IMR-90 (cell line): Measurements from ENCODE around the gene CACNA1D. TPM values are rescaled to one million over a fixed set of nuclear protein-coding genes. Genes with fewer than 3 reads are reported as not detected.

Experiments
- ATAC-seq: fragments of 200-7000 bp; cut with Tn5 transposase; 2 replicates; pipeline ENCODE4 v1.9.1; 2020; ENCODE audit warnings: low read depth, mild to moderate bottlenecking, moderate library complexity
- BruUV-seq: library from RNA; stranded (reverse); fragments of 400-500 nt; replicated peaks from 2 replicates; lab custom pipeline; 2021; lab: Mats Ljungman, UMichigan
- CTCF ChIA-PET: fragments of 300-600 bp; formaldehyde crosslinking; extraction: SDS; loops from one replicate; lab custom pipeline; 2021; ENCODE audit warnings: antibody characterized with exemption; lab: Yijun Ruan, JAX
- POLR2A ChIA-PET: fragments of 300-600 bp; sonication (Branson Sonifier 250); formaldehyde crosslinking; loops from one replicate; lab custom pipeline; 2022; ENCODE audit warnings: antibody characterized with exemption; ENCODE audit not compliant: unreplicated experiment; lab: Charles Lee
- DNase-seq: peaks from one replicate; pipeline ENCODE4 v3.0.0; 2013
- H2AFZ ChIP-seq: replicated peaks from 2 replicates; pipeline ENCODE3; 2013; ENCODE audit warnings: low read length, mild to moderate bottlenecking; ENCODE audit not compliant: poor library complexity
- H2AK5ac ChIP-seq: 2 replicates; pipeline ENCODE4 v1.6.1; 2013; ENCODE audit warnings: low read depth, low read length, inconsistent platforms
- H2AK9ac ChIP-seq: replicated peaks from 2 replicates; pipeline ENCODE3; 2013; ENCODE audit warnings: mild to moderate bottlenecking, low read depth, low read length, moderate library complexity; ENCODE audit not compliant: poor library complexity
- H2BK120ac ChIP-seq: 2 replicates; pipeline ENCODE4 v1.6.1; 2013; ENCODE audit warnings: low read depth, low read length, inconsistent platforms
- H2BK15ac ChIP-seq: 3 replicates; pipeline ENCODE4 v1.6.1; 2013; ENCODE audit warnings: low read depth, low read length, inconsistent platforms
- H2BK20ac ChIP-seq: 2 replicates; pipeline ENCODE4 v1.6.1; 2013; ENCODE audit warnings: low read depth, mild to moderate bottlenecking, inconsistent platforms, low read length, moderate library complexity
- H2BK5ac ChIP-seq: 2 replicates; pipeline ENCODE4 v1.6.1; 2013; ENCODE audit warnings: mild to moderate bottlenecking, low read depth, low read length, inconsistent platforms; ENCODE audit not compliant: poor library complexity, severe bottlenecking
- H3K14ac ChIP-seq: replicated peaks from 2 replicates; pipeline ENCODE4 v1.6.1; 2013; ENCODE audit warnings: low read depth, low read length, inconsistent platforms
- H3K18ac ChIP-seq: 2 replicates; pipeline ENCODE4 v1.6.1; 2013; ENCODE audit warnings: low read depth, low read length, control low read depth
- H3K23ac ChIP-seq: 2 replicates; pipeline ENCODE4 v1.6.1; 2013; ENCODE audit warnings: low read depth, low read length, inconsistent platforms
- H3K27ac ChIP-seq: 2 replicates; pipeline ENCODE4 v1.5.1; 2013; ENCODE audit warnings: mild to moderate bottlenecking, control low read depth, low read length; ENCODE audit not compliant: insufficient read depth
- H3K27me3 ChIP-seq: 2 replicates; pipeline ENCODE4 v1.6.1; 2013; ENCODE audit warnings: low read length; ENCODE audit not compliant: control insufficient read depth, insufficient read depth
- H3K36me3 ChIP-seq: 2 replicates; pipeline ENCODE4 v1.6.1; 2013; ENCODE audit warnings: low read length, mixed read lengths; ENCODE audit not compliant: control insufficient read depth, insufficient read depth
- H3K4ac ChIP-seq: 2 replicates; pipeline ENCODE4 v1.6.1; 2013; ENCODE audit warnings: low read depth, low read length, inconsistent platforms
- H3K4me1 ChIP-seq: 2 replicates; pipeline ENCODE4 v1.6.1; 2013; ENCODE audit warnings: low read length, mixed read lengths; ENCODE audit not compliant: control insufficient read depth, insufficient read depth
- H3K4me2 ChIP-seq: 2 replicates; pipeline ENCODE4 v1.6.1; 2013; ENCODE audit warnings: low read depth, mild to moderate bottlenecking, control low read depth, low read length, moderate library complexity
- H3K4me3 ChIP-seq: 2 replicates; pipeline ENCODE4 v1.5.1; 2013; ENCODE audit warnings: low read depth, mild to moderate bottlenecking, control low read depth, low read length, moderate library complexity; ENCODE audit not compliant: insufficient read depth
- H3K56ac ChIP-seq: 2 replicates; pipeline ENCODE4 v1.6.1; 2013; ENCODE audit warnings: low read length, inconsistent platforms; ENCODE audit not compliant: insufficient read depth; ENCODE audit errors: extremely low read depth
- H3K79me1 ChIP-seq, 2 experiments: 2 replicates each; pipeline ENCODE4 v1.6.1; 2013; ENCODE audit warnings: low read length in 2 of 2, inconsistent platforms in 1 of 2, low read depth in 1 of 2
- H3K9ac ChIP-seq: 2 replicates; pipeline ENCODE4 v1.6.1; 2013; ENCODE audit warnings: low read depth, low read length, control low read depth
- H3K9me1 ChIP-seq: 2 replicates; pipeline ENCODE4 v1.6.1; 2013; ENCODE audit warnings: low read length, inconsistent platforms; ENCODE audit not compliant: insufficient read depth
- H3K9me3 ChIP-seq: 2 replicates; pipeline ENCODE4 v1.6.1; 2013; ENCODE audit warnings: low read length; ENCODE audit not compliant: control insufficient read depth, insufficient read depth
- H4K20me1 ChIP-seq: 2 replicates; pipeline ENCODE4 v1.6.1; 2013; ENCODE audit warnings: low read length, inconsistent platforms; ENCODE audit not compliant: insufficient read depth
- H4K5ac ChIP-seq: 2 replicates; pipeline ENCODE4 v1.6.1; 2013; ENCODE audit warnings: mild to moderate bottlenecking, low read depth, low read length, control low read depth
- H4K8ac ChIP-seq, 2 experiments: 2 replicates each; pipeline ENCODE4 v1.6.1; 2013; ENCODE audit warnings: low read depth in 2 of 2, low read length in 2 of 2, control low read depth in 1 of 2, inconsistent platforms in 1 of 2
- H4K91ac ChIP-seq: 2 replicates; pipeline ENCODE4 v1.6.1; 2013; ENCODE audit warnings: low read depth, low read length, inconsistent platforms; ENCODE audit not compliant: insufficient read depth
- BHLHE40 ChIP-seq: fragments of 150-350 bp; IDR thresholded peaks from 2 replicates; pipeline ENCODE4 v1.6.1; 2016; ENCODE audit warnings: mild to moderate bottlenecking, low read depth, low read length
- ELK1 ChIP-seq: fragments of 150-350 bp; IDR thresholded peaks from 2 replicates; pipeline ENCODE4 v1.6.1; 2016; ENCODE audit warnings: low read depth, mild to moderate bottlenecking, low read length, moderate library complexity, borderline replicate concordance
- MXI1 ChIP-seq: IDR thresholded peaks from 2 replicates; pipeline ENCODE4 v1.6.1; 2012; ENCODE audit warnings: low read depth, mild to moderate bottlenecking, low read length, moderate library complexity, borderline replicate concordance
- RCOR1 ChIP-seq: IDR thresholded peaks from 2 replicates; pipeline ENCODE4 v1.6.1; 2012; ENCODE audit warnings: mild to moderate bottlenecking, low read length, improper control_type of control experiment; ENCODE audit not compliant: insufficient replicate concordance
- SMC3 ChIP-seq: fragments of 150-350 bp; IDR thresholded peaks from 2 replicates; pipeline ENCODE4 v1.6.1; 2016; ENCODE audit warnings: low read depth, mild to moderate bottlenecking, antibody characterized with exemption, low read length, moderate library complexity
- WGBS, 2 experiments: methylation state at CpG; one replicate each; pipeline versions ENCODE4 v1.1.5 to v1.1.7; 2013; ENCODE audit warnings: missing lambda C conversion rate in 2 of 2; ENCODE audit not compliant: insufficient read length in 1 of 2; ENCODE audit errors: extremely low coverage in 2 of 2; 5-methylcytosine and 5-hydroxymethylcytosine counted together
- dilution Hi-C: fragments of 300-500 bp; cut with HindIII; formaldehyde crosslinking; loops from one replicate; pipeline ENCODE4 v1.14.3; 2018; ENCODE audit warnings: low sequenced_read_pairs; ENCODE audit not compliant: unreplicated experiment
- in situ Hi-C: fragments of 300-500 bp; cut with MboI; formaldehyde crosslinking; loops from 3 replicates; pipeline ENCODE4 v1.14.3; 2019; ENCODE audit warnings: low sequenced_read_pairs, inconsistent platforms, mixed read lengths
- intact Hi-C: fragments of 100-400 bp; cut with micrococcal nuclease; formaldehyde crosslinking; loops from 2 replicates; pipeline ENCODE4 v1.10.0; 2022
- polyA plus RNA-seq, 3 experiments: library from polyadenylated mRNA; depleted of rRNA; stranded (reverse); fragments of >200 nt; gene quantifications; 2 replicates each; pipeline ENCODE4 v1.2.3, GENCODE V29; 2012; ENCODE audit warnings: low replicate concordance in 1 of 3
- total RNA-seq: library from RNA; depleted of rRNA; stranded (reverse); fragments of >200 nt; gene quantifications from 2 replicates; pipeline ENCODE4 v1.2.3, GENCODE V29; 2012

The CACNA1D gene
- total and polyA plus RNA-seq, 2 of the 4 experiments (the other 2 are of a cell fraction): 0.07 TPM; not detected in 1

GRCh38 chr3:53835257-53835656 is 340.8 kb downstream of the CACNA1D start:
- no CpG with 5 or more reads among the region's 1 CpG for WGBS, 2 experiments
- BruUV-seq: no TSS peak
- Histone ChIP-seq H2AK5ac (no peak overlapping the region), H2BK20ac (no peak overlapping the region), H3K4me3 (no peak overlapping the region), H2BK120ac (no peak overlapping the region), H3K56ac (no peak overlapping the region), H4K91ac (no peak overlapping the region), H3K36me3 (no peaks in the 10 kb centered on the region), H3K23ac (no peak overlapping the region), H3K18ac (no peak overlapping the region), H3K79me1 (no peaks in the 10 kb centered on the region), H2AFZ (no peak overlapping the region), H4K5ac (no peak overlapping the region), H3K4ac (no peak overlapping the region), H3K9me3 (no peaks in the 10 kb centered on the region), H3K9me1 (no peaks in the 10 kb centered on the region), H3K4me2 (no peak overlapping the region), H3K27ac (no peak overlapping the region), H4K20me1 (no peaks in the 10 kb centered on the region), H2BK15ac (no peak overlapping the region), H2BK5ac (no peak overlapping the region), H4K8ac (no peak overlapping the region), H3K14ac (no peak overlapping the region), H3K9ac (no peak overlapping the region), H2AK9ac (no peak overlapping the region), H3K4me1 (no peaks in the 10 kb centered on the region), H3K27me3 (no peaks in the 10 kb centered on the region; the same call in 1 of the 2 replicates)
- POLR2A ChIA-PET: no interaction called here
- no peak for ATAC-seq
- intact Hi-C loops (no loop called here), in situ Hi-C loops (no loop called here), dilution Hi-C loops (no loop called here)
- CTCF ChIA-PET: interaction anchor here (0.6 kb wide), 1 partner anchor 446 kb away, joined by 3 read pairs; no protein-coding TSS in a partner anchor
- TF ChIP-seq SMC3 (no peak), RCOR1 (no peak), BHLHE40 (no peak), ELK1 (no peak), MXI1 (no peak)
- no peak for DNase-seq
